Chondrocyte (in vitro differentiated cells): ENCODE results near the gene ATP13A1. TPM values are rescaled to one million over a fixed set of nuclear protein-coding genes. Genes with fewer than 3 reads are reported as not detected.

Experiments used
- DNase-seq: peaks from one replicate; pipeline ENCODE4 v3.0.0; 2021; ENCODE audit warnings: mixed read lengths, low spot score
- H3K27ac Mint-ChIP-seq: one replicate; pipeline ENCODE4 v1.8.0; 2021; ENCODE audit warnings: mild to moderate bottlenecking, moderate library complexity, mixed read lengths; ENCODE audit not compliant: unreplicated experiment
- H3K27me3 Mint-ChIP-seq: 2 replicates; pipeline ENCODE4 v1.8.0; 2021; ENCODE audit warnings: low read depth, mixed read lengths
- H3K36me3 Mint-ChIP-seq: 2 replicates; pipeline ENCODE4 v1.8.0; 2021; ENCODE audit warnings: low read depth, mixed read lengths
- H3K4me1 Mint-ChIP-seq: 2 replicates; pipeline ENCODE4 v1.8.0; 2021; ENCODE audit warnings: low read depth, mild to moderate bottlenecking, mixed read lengths
- H3K4me3 Mint-ChIP-seq: one replicate; pipeline ENCODE4 v1.8.0; 2021; ENCODE audit warnings: mild to moderate bottlenecking, moderate library complexity, mixed read lengths; ENCODE audit not compliant: unreplicated experiment
- H3K9me3 Mint-ChIP-seq: 2 replicates; pipeline ENCODE4 v1.8.0; 2021; ENCODE audit warnings: low read depth, mixed read lengths
- total RNA-seq: library from RNA; stranded (reverse); gene quantifications from 3 replicates; pipeline ENCODE4 v1.2.1, GENCODE V29; 2021
- TF ChIP-seq, protein P1 (sequence below): fragments of 200-600 bp; sonication (generic); IDR thresholded peaks from 2 replicates; pipeline ENCODE4 v1.5.0; 2021; ENCODE audit warnings: antibody characterized with exemption, mild to moderate bottlenecking, moderate library complexity

ATP13A1 gene
- total RNA-seq, 1 donor from 2014 or later, result 48.8 TPM

DNA sequence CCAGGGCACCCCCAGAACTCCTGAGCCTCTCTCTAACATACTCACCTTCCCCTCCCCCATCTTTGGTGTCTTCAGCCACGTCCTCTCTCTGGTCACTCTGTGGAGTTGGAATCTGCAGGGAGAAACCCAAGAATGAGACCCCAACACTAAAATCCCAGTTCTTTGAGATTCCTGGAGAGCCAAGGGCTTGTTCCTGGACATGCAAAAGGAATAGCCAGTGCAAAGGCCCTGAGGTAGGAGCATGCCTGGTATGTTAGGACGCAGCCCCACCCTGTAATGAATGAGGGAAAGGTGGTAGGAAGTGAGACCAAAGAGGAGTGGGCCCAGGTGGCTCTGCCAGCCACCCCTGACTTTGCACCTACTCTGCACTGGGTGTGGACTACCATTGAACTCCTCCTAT, 33.0 kb downstream of the ATP13A1 start:
- Mint-ChIP-seq H3K4me1 (peaks cover 13% of the 10 kb centered on the region), H3K27ac (no peak overlapping the region), H3K36me3 (peaks cover 18% of the 10 kb centered on the region), H3K27me3 (no peaks in the 10 kb centered on the region), H3K4me3 (no peak overlapping the region), H3K9me3 (no peaks in the 10 kb centered on the region)
- TF ChIP-seq, protein P1, sequence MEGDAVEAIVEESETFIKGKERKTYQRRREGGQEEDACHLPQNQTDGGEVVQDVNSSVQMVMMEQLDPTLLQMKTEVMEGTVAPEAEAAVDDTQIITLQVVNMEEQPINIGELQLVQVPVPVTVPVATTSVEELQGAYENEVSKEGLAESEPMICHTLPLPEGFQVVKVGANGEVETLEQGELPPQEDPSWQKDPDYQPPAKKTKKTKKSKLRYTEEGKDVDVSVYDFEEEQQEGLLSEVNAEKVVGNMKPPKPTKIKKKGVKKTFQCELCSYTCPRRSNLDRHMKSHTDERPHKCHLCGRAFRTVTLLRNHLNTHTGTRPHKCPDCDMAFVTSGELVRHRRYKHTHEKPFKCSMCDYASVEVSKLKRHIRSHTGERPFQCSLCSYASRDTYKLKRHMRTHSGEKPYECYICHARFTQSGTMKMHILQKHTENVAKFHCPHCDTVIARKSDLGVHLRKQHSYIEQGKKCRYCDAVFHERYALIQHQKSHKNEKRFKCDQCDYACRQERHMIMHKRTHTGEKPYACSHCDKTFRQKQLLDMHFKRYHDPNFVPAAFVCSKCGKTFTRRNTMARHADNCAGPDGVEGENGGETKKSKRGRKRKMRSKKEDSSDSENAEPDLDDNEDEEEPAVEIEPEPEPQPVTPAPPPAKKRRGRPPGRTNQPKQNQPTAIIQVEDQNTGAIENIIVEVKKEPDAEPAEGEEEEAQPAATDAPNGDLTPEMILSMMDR, result no peak
- DNase-seq, result no peak

DNA sequence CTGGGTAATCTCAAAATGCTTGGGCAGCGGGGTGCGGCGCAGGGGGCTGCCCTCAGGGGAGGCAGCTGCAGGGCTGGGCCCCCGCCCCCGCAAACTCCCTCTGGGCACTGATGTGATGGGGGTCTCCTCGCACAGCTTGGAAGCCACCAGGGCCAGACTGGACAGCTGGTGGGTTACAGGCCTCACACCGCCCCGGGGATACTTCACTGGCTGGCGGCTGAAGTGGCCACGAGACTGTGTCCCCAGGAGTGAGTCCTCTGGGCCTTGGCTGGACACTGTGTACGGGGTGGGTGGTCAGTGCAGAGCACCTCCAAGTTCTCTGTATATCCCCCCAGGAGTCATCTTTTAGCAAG, 33.4 kb downstream of the ATP13A1 start:
- Mint-ChIP-seq H3K27ac (no peak overlapping the region), H3K4me1 (peaks cover 13% of the 10 kb centered on the region)
- no peak for DNase-seq

DNA sequence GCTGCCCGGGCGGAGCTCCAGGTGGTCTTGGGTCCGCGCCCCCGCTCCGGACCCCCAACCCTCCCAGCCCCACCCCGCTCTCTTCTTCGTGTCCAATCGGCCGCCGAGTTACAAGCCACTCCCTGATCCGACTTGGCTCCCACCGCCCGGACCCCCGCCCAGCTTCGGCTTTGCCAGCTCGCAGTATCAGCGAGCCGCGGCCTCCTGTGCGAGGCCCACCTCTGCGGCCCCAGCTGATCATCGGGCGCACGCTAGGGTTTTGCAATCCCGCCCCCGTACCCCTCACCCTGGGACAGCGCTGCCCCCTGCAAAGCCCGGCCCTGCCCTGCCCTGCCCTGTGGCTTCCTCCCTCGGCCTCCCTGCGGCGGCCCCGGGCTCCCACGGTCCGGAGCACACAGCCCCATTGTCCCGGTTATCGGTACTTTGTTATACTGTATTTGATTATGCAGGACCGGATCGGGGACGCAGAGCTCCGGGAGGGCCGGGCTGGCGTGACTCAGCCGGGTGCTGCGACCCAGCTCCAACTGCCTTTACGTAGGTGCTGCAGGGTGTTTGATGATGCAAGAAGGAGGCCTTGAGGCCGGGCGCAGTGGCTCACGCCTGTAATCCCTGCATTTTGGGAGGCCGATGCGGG, 34.9 kb downstream of the ATP13A1 start:
- no peak for DNase-seq

More for the DNA sequence above, 33.4 kb downstream of the ATP13A1 start:
- TF ChIP-seq, protein P1, result no peak
- Mint-ChIP-seq H3K36me3 (peaks cover 17% of the 10 kb centered on the region), H3K27me3 (no peaks in the 10 kb centered on the region), H3K9me3 (no peaks in the 10 kb centered on the region), H3K4me3 (no peak overlapping the region)

DNA sequence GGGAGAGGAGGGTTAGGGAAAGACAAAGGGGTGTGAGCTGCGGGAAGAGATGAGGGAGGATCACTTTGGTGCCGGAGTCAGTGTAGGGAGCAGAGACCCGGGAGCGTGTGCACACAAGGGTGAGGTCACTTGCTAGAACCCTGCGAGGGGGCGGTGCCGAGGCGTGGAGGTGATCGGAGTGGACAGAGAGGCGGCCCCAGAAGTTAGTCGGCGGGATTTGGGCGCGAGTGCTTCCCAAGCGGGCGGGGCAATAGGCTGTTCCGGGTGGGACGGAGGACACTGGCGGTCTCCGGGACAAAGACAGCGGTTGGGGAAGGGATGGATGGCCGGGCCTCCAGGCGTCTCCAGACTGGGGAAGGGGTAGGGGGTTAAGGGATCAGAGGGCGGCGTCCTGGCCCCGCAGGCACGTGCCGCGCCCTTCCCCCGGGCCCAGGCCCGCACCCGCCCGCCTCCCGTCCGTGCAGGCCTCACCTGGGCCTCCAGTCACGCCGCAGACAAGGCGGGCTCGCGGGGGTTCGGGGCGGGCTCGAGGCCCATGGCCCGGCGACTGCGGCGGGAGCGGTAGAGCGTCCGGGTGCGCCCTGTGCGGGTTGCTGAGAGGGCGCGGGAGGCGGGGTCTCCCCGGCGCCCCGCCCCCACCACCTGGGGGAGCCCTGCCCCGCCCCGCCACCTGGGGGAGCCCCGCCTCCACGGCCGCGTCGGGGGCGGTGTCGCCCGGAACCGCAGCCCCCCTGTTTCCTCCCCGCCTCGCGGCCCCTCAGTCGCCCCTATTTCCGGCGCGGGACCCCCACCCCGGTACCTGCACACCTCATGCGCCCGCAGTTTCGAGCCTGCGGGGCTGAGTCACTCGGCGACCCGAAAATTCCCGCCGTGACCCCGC, 35.6 kb downstream of the ATP13A1 start, which contains the start of gene LPAR2:
Gene LPAR2, minus strand, starts transcription at position 600 of the 880 bp plus-strand sequence. CDS start 945 bp downstream, outside the sequence.
- TF ChIP-seq, protein P1, result no peak
- peak within 1 kb of the TSS; percentile 41 for H3K27ac Mint-ChIP-seq
- peaks cover 13% of the 10 kb centered on the region for H3K4me1 Mint-ChIP-seq
- H3K27me3 Mint-ChIP-seq, result no peaks in the 10 kb centered on the region
- H3K4me3 Mint-ChIP-seq, result peak within 1 kb of the TSS; percentile 72
- H3K36me3 Mint-ChIP-seq, result peaks cover 1% of the 10 kb centered on the region
- no peak for DNase-seq
- H3K9me3 Mint-ChIP-seq, result no peaks in the 10 kb centered on the region

More for the DNA sequence above, 34.9 kb downstream of the ATP13A1 start:
- Mint-ChIP-seq H3K9me3 (no peaks in the 10 kb centered on the region), H3K4me1 (peaks cover 13% of the 10 kb centered on the region), H3K4me3 (peak overlapping the region; percentile 62), H3K27ac (peak overlapping the region; percentile 41), H3K27me3 (no peaks in the 10 kb centered on the region), H3K36me3 (peaks cover 6% of the 10 kb centered on the region)
- TF ChIP-seq, protein P1, result no peak
